Prostate gland (tissue), 2 donors: ENCODE data around the gene PDXK.

Source experiments
- POLR2A ChIP-seq: fragments of 450-650 bp; IDR thresholded peaks from one replicate; pipeline ENCODE4 v1.6.1; 2016; ENCODE audit warnings: antibody characterized with exemption, mild to moderate bottlenecking
- TF ChIP-seq, protein P1 (sequence below), 4 experiments: fragments of 200-600 bp in 2 of 4; fragments of 450-650 bp in 2 of 4; sonication (generic) in 2 of 4; IDR thresholded peaks; 1 replicate in 3 of 4; 2 replicates in 1 of 4; pipeline ENCODE4 v1.5.1; 2016 to 2019; ENCODE audit warnings: antibody characterized with exemption in 4 of 4, mild to moderate bottlenecking in 2 of 4, moderate library complexity in 2 of 4

DNA sequence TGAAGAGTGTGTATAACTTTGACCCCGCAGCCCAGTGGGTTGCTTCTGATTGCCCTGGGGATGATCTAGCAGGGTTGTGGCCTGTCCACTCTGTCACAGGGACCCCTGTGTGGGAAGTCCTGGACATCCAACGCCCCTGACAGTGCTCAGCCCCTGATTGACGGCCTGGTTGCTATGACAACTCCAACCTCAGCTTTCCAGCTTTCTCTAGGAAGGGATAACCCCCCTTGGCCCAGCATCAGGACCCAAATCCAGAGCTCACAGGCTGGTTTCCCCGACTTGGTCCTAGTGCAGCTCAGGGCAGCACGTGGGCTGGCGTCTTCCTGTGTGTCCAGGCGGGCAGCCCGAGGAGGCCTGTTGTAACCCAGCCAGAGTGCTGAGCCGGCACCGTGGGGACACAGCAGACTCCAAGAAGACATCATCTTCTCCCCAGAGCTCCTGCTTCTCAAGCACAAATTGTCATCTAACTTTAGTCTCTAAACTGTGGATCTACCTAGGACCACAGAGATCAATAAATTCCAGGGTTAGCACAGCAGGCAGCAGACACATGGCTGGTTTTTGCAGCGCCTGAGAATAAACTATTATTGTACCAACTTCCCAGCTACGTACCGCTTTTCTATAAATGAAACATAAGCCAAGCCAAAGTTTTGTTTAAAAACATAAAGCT, 18.9 kb upstream of the PDXK start:
- TF ChIP-seq, protein P1, sequence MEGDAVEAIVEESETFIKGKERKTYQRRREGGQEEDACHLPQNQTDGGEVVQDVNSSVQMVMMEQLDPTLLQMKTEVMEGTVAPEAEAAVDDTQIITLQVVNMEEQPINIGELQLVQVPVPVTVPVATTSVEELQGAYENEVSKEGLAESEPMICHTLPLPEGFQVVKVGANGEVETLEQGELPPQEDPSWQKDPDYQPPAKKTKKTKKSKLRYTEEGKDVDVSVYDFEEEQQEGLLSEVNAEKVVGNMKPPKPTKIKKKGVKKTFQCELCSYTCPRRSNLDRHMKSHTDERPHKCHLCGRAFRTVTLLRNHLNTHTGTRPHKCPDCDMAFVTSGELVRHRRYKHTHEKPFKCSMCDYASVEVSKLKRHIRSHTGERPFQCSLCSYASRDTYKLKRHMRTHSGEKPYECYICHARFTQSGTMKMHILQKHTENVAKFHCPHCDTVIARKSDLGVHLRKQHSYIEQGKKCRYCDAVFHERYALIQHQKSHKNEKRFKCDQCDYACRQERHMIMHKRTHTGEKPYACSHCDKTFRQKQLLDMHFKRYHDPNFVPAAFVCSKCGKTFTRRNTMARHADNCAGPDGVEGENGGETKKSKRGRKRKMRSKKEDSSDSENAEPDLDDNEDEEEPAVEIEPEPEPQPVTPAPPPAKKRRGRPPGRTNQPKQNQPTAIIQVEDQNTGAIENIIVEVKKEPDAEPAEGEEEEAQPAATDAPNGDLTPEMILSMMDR (IDR thresholded peaks at IDR 0.05), result no peak
- TF ChIP-seq POLR2A, result no peak
